HepG2 (cell line): ENCODE measurements around the gene CDKL5. TPM values are rescaled to one million over a fixed set of nuclear protein-coding genes. Genes with fewer than 3 reads are reported as not detected.

Source experiments
- ATAC-seq: fragments of 200-7000 bp; cut with Tn5 transposase; 3 replicates; pipeline ENCODE4 v1.9.1; 2020; ENCODE audit warnings: mild to moderate bottlenecking, moderate library complexity
- BruUV-seq: library from RNA; stranded (reverse); fragments of 400-500 nt; replicated peaks from 2 replicates; lab custom pipeline; 2021; lab: Mats Ljungman, UMichigan
- CTCF ChIA-PET: fragments of 300-600 bp; formaldehyde crosslinking; extraction: SDS; loops from one replicate; lab custom pipeline; 2021; ENCODE audit warnings: low total read pairs, inconsistent platforms, low intra/inter-chr PET ratio; lab: Yijun Ruan, JAX
- POLR2A ChIA-PET: fragments of 350-600 bp; sonication (Branson Sonifier 250); formaldehyde crosslinking; loops from one replicate; lab custom pipeline; 2020; ENCODE audit warnings: antibody characterized with exemption, inconsistent platforms; lab: Yijun Ruan, JAX
- DNase-seq: peaks from one replicate; pipeline ENCODE4 v3.0.0-alpha.2; 2015; ENCODE audit warnings: low spot score
- FAIRE-seq: peaks from 3 replicates; lab custom pipeline; 2011; peaks lifted over from hg19 to GRCh38; lab: Jason Lieb, UNC
- H2AFZ ChIP-seq: one replicate; pipeline ENCODE4 v1.6.1; 2011; ENCODE audit warnings: low read length, inconsistent platforms
- H3K27ac ChIP-seq: fragments of 300-600 bp; 3 replicates; pipeline ENCODE4 v1.8.0; 2011; ENCODE audit warnings: mixed run types, mild to moderate bottlenecking, mixed read lengths, low read length, inconsistent platforms; ENCODE audit not compliant: insufficient read depth; ENCODE audit errors: extremely low read length
- H3K27me3 ChIP-seq, 2 experiments: fragments of 200-600 bp in 1 of 2; 2 replicates in 1 of 2; 3 replicates in 1 of 2; pipeline versions ENCODE4 v1.6.0 to v1.8.0; 2011; ENCODE audit warnings: low read length in 2 of 2, mild to moderate bottlenecking in 2 of 2, moderate library complexity in 2 of 2, inconsistent platforms in 1 of 2; ENCODE audit not compliant: insufficient read depth in 2 of 2, control insufficient read depth in 1 of 2
- H3K36me3 ChIP-seq, 2 experiments: fragments of 200-600 bp in 1 of 2; replicated peaks in 1 of 2; 2 replicates in 1 of 2; 3 replicates in 1 of 2; pipeline versions ENCODE4 v1.5.1 to v1.8.0; 2011; ENCODE audit warnings: low read length in 2 of 2, inconsistent platforms in 1 of 2; ENCODE audit not compliant: insufficient read depth in 2 of 2, control insufficient read depth in 1 of 2
- H3K4me1 ChIP-seq: 2 replicates; pipeline ENCODE4 v1.5.1; 2012; ENCODE audit warnings: low read length, inconsistent platforms; ENCODE audit not compliant: insufficient read depth
- H3K4me2 ChIP-seq: 2 replicates; pipeline ENCODE4 v1.6.0; 2011; ENCODE audit warnings: low read depth, low read length, inconsistent platforms
- H3K4me3 ChIP-seq, 3 experiments: fragments of 200-600 bp in 1 of 3; sonication (generic), shearing (Covaris generic) in 1 of 3; replicated peaks in 1 of 3; 2 replicates each; pipeline ENCODE4 v1.5.1; 2011 to 2016; ENCODE audit warnings: low read length in 3 of 3, inconsistent platforms in 2 of 3, low read depth in 2 of 3, mild to moderate bottlenecking in 2 of 3, control low read depth in 1 of 3, mixed read lengths in 1 of 3; ENCODE audit not compliant: insufficient read depth in 1 of 3
- H3K79me2 ChIP-seq: one replicate; pipeline ENCODE4 v1.6.1; 2011; ENCODE audit warnings: low read length, inconsistent platforms; ENCODE audit not compliant: insufficient read depth
- H3K9ac ChIP-seq: 2 replicates; pipeline ENCODE4 v1.6.0; 2011; ENCODE audit warnings: mild to moderate bottlenecking, low read depth, low read length, inconsistent platforms; ENCODE audit not compliant: insufficient read depth
- H3K9me3 ChIP-seq: 2 replicates; pipeline ENCODE4 v1.5.1; 2012; ENCODE audit warnings: mild to moderate bottlenecking, low read length
- H4K20me1 ChIP-seq: 2 replicates; pipeline ENCODE4 v1.6.0; 2011; ENCODE audit warnings: inconsistent platforms, mild to moderate bottlenecking, low read length, moderate library complexity; ENCODE audit not compliant: insufficient read depth
- EZH2 ChIP-seq: conservative IDR thresholded peaks from 2 replicates; pipeline ENCODE4 v1.6.1; 2012; ENCODE audit warnings: mild to moderate bottlenecking, low read depth, low read length, moderate library complexity
- HMG20A ChIP-seq: IDR thresholded peaks from 2 replicates; pipeline ENCODE4 v1.6.1; 2016; ENCODE audit warnings: borderline replicate concordance
- IRX3 ChIP-seq: sonication (generic); formaldehyde crosslinking; IDR thresholded peaks from 2 replicates; pipeline ENCODE4 v1.8.1; 2023; ENCODE audit warnings: mild to moderate bottlenecking, low read depth, missing genetic modification reagents, borderline replicate concordance
- KDM2A ChIP-seq: sonication (generic); formaldehyde crosslinking; IDR thresholded peaks from 2 replicates; pipeline ENCODE4 v1.4.0; 2020; ENCODE audit warnings: low read depth, missing genetic modification reagents, borderline replicate concordance
- NRL ChIP-seq: sonication (generic); formaldehyde crosslinking; IDR thresholded peaks from 2 replicates; pipeline ENCODE4 v1.5.0; 2020; ENCODE audit warnings: missing genetic modification reagents, mild to moderate bottlenecking, moderate library complexity, borderline replicate concordance
- U2AF1 ChIP-seq: fragments of 200-400 bp; formaldehyde crosslinking; optimal IDR thresholded peaks from 2 replicates; pipeline ENCODE3; 2017; ENCODE audit warnings: mild to moderate bottlenecking, low read depth, low read length
- ZFP36 ChIP-seq: fragments of 150-350 bp; IDR thresholded peaks from 2 replicates; pipeline ENCODE4 v1.6.1; 2018; ENCODE audit warnings: borderline replicate concordance, low read length, low read depth; ENCODE audit not compliant: partially characterized antibody
- ZNF333 ChIP-seq: sonication (generic); formaldehyde crosslinking; IDR thresholded peaks from 2 replicates; pipeline ENCODE4 v1.4.0; 2020; ENCODE audit warnings: mild to moderate bottlenecking, missing genetic modification reagents, borderline replicate concordance
- ZNF660 ChIP-seq: sonication (generic); formaldehyde crosslinking; IDR thresholded peaks from 2 replicates; pipeline ENCODE4 v1.5.1; 2020; ENCODE audit warnings: mild to moderate bottlenecking, low read depth, missing genetic modification reagents, borderline replicate concordance
- WGBS: methylation state at CpG from one replicate; pipeline ENCODE4 v1.1.6; 2017; ENCODE audit warnings: low lambda C conversion rate; 5-methylcytosine and 5-hydroxymethylcytosine counted together
- in situ Hi-C: cut with HindIII; loops from 2 replicates; pipeline ENCODE4 v1.10.0; 2017; ENCODE audit warnings: low pct_unique_long_range_greater_than_20kb; ENCODE audit not compliant: extremely low pct_ligation_motif_present
- intact Hi-C: fragments of 100-400 bp; cut with micrococcal nuclease; formaldehyde crosslinking; loops from one replicate; pipeline ENCODE4 v1.10.0; 2022; ENCODE audit not compliant: unreplicated experiment
- polyA plus RNA-seq, 8 experiments: library from polyadenylated mRNA; depleted of rRNA in 3 of 8; stranded (reverse) in 7 of 8; unstranded in 1 of 8; fragments of >200 nt; fragmentation: Illumina TruSeq in 4 of 8; extraction: Trizol in 4 of 8; gene quantifications; 2 replicates each; pipeline versions ENCODE4 v1.2.1 to v1.2.3, GENCODE V29; 2011 to 2016; ENCODE audit warnings: low read depth in 4 of 8, missing spikeins in 1 of 8, mixed read lengths in 1 of 8; ENCODE audit not compliant: insufficient read depth in 1 of 8
- total RNA-seq, 5 experiments: library from RNA; depleted of rRNA; stranded (reverse); fragments of >200 nt; fragmentation: Illumina TruSeq; extraction: Trizol; gene quantifications; 2 replicates each; pipeline ENCODE4 v1.2.3, GENCODE V29; 2016; ENCODE audit warnings: low read depth in 1 of 5
- TF ChIP-seq, protein P1 (sequence below): sonication (generic); formaldehyde crosslinking; IDR thresholded peaks from 2 replicates; pipeline ENCODE4 v1.4.0; 2020; ENCODE audit warnings: missing genetic modification reagents
- TF ChIP-seq, protein P2 (sequence below): IDR thresholded peaks from 2 replicates; pipeline ENCODE4 v1.6.1; 2016; ENCODE audit warnings: missing compliant biosample characterization, missing genetic modification reagents, borderline replicate concordance
- TF ChIP-seq, protein P3 (sequence below): sonication (generic); formaldehyde crosslinking; IDR thresholded peaks from 2 replicates; pipeline ENCODE4 v1.5.0; 2020; ENCODE audit warnings: mild to moderate bottlenecking, low read depth, missing genetic modification reagents, borderline replicate concordance

CDKL5 gene
- total and polyA plus RNA-seq, 2 of the 13 experiments (the other 11 are each of a cell fraction or from before 2014, with no cell fraction given): 2.8 to 7.0 TPM

DNA sequence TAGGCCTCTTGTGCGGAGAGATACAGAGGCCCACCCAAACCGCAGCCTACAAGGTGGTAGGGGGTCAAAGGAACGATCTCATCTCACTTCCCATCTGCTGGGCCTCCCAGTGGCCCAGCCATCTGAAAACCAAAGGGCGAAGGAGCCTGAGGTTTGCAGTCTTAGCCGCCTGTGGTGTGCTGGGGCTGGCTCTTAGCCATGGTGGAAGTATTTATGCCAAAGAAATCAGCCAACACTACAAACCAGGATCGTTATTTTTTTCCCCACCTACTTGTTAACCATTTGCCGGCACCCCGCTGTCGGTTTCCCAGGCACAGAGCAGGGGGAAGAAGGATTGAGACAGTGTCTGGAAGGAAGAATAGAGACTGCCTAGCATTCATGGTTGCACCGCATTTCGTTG lies 30.9 kb upstream of the CDKL5 start:
- no peaks in the 10 kb centered on the region for H4K20me1 ChIP-seq
- no peaks in the 10 kb centered on the region for H3K9me3 ChIP-seq
- no TSS peak for BruUV-seq
- no peaks in the 10 kb centered on the region for H3K36me3 ChIP-seq
- POLR2A ChIA-PET: no interaction called here
- 96% methylated on average over 6 of the region's 11 CpGs for WGBS
- ATAC-seq: no peak
- H3K27ac ChIP-seq: no peak overlapping the region
- TF ChIP-seq ZNF333 (CRISPR knock-in tag) (no peak), ZNF660 (CRISPR knock-in tag) (no peak), NRL (CRISPR knock-in tag) (no peak), HMG20A (CRISPR knock-in tag) (no peak), KDM2A (CRISPR knock-in tag) (no peak), U2AF1 (no peak), IRX3 (no peak), EZH2 (no peak), ZFP36 (no peak)
- TF ChIP-seq, protein P1, sequence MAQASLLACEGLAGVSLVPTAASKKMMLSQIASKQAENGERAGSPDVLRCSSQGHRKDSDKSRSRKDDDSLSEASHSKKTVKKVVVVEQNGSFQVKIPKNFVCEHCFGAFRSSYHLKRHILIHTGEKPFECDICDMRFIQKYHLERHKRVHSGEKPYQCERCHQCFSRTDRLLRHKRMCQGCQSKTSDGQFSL (CRISPR knock-in tag): no peak
- TF ChIP-seq, protein P2, sequence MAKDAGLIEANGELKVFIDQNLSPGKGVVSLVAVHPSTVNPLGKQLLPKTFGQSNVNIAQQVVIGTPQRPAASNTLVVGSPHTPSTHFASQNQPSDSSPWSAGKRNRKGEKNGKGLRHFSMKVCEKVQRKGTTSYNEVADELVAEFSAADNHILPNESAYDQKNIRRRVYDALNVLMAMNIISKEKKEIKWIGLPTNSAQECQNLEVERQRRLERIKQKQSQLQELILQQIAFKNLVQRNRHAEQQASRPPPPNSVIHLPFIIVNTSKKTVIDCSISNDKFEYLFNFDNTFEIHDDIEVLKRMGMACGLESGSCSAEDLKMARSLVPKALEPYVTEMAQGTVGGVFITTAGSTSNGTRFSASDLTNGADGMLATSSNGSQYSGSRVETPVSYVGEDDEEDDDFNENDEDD (CRISPR knock-in tag): no peak
- TF ChIP-seq, protein P3, sequence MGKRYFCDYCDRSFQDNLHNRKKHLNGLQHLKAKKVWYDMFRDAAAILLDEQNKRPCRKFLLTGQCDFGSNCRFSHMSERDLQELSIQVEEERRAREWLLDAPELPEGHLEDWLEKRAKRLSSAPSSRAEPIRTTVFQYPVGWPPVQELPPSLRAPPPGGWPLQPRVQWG: no peak
- no peak for FAIRE-seq
- H3K4me1 ChIP-seq: peaks cover 21% of the 10 kb centered on the region
- no peak overlapping the region for H3K4me2 ChIP-seq
- H3K9ac ChIP-seq: no peak overlapping the region
- no peak overlapping the region for H2AFZ ChIP-seq
- H3K79me2 ChIP-seq: no peaks in the 10 kb centered on the region
- intact Hi-C loops: loop anchor here (5.0 to 10.0 kb wide), 2 partner anchors 280 to 493 kb away; partner anchors contain the start of gene RS1
- CTCF ChIA-PET: no interaction called here
- H3K4me3 ChIP-seq: no peak overlapping the region
- DNase-seq: no peak
- in situ Hi-C loops: loop anchor here (10.0 to 25.0 kb wide), 3 partner anchors 457 to 582 kb away; no protein-coding TSS in a partner anchor
- H3K27me3 ChIP-seq: no peaks in the 10 kb centered on the region
